Esophagus squamous epithelium (tissue), 5 donors: ENCODE data around the gene UBAC2. TPM values are rescaled to one million over a fixed set of nuclear protein-coding genes. Genes with fewer than 3 reads are reported as not detected.

Experiments used
- DNase-seq: peaks from one replicate; lab custom pipeline; 2025; lab: John Stamatoyannopoulos, UW
- H3K27ac ChIP-seq, 4 donors: fragments of 200-600 bp; sonication (generic); one replicate each; pipeline ENCODE4 v1.5.1; 2016 to 2019; ENCODE audit warnings: mild to moderate bottlenecking in 1 of 4
- H3K27me3 ChIP-seq, 4 donors: fragments of 200-600 bp; sonication (generic); 1 replicate in 3 of 4; 2 replicates in 1 of 4; pipeline versions ENCODE4 v1.5.1 to v1.6.0; 2017 to 2021; ENCODE audit warnings: antibody characterized with exemption in 1 of 4
- H3K36me3 ChIP-seq, 3 donors: fragments of 200-600 bp; sonication (generic); one replicate each; pipeline ENCODE4 v1.5.1; 2016 to 2019
- H3K4me1 ChIP-seq, 3 donors: fragments of 200-600 bp; sonication (generic); one replicate each; pipeline ENCODE4 v1.5.1; 2017 to 2019
- H3K4me3 ChIP-seq, 4 donors: fragments of 200-600 bp; sonication (generic); 1 replicate in 3 of 4; 2 replicates in 1 of 4; pipeline ENCODE4 v1.5.1; 2016 to 2019; ENCODE audit warnings: mild to moderate bottlenecking in 2 of 4, moderate library complexity in 1 of 4
- H3K9me3 ChIP-seq, 3 donors: fragments of 200-600 bp; sonication (generic); one replicate each; pipeline ENCODE4 v1.5.1; 2016 to 2019
- POLR2A ChIP-seq, 4 donors: fragments of 450-650 bp; IDR thresholded peaks; one replicate each; pipeline ENCODE4 v1.6.1; 2017; ENCODE audit warnings: antibody characterized with exemption in 4 of 4, mild to moderate bottlenecking in 4 of 4, moderate library complexity in 3 of 4
- WGBS, 2 donors: methylation state at CpG; one replicate each; pipeline ENCODE4 v1.1.5; 2018; 5-methylcytosine and 5-hydroxymethylcytosine counted together
- intact Hi-C: fragments of 100-400 bp; cut with DNase I; formaldehyde crosslinking; loops from one replicate; pipeline ENCODE4 v1.15.0; 2022
- total RNA-seq, 4 donors: library from RNA; depleted of rRNA; stranded (reverse); fragments of >200 nt; gene quantifications; one replicate each; pipeline ENCODE4 v1.1.0, GENCODE V29; 2016
- TF ChIP-seq, protein P1 (sequence below), 6 experiments: fragments of 450-650 bp in 4 of 6; fragments of 200-600 bp in 2 of 6; sonication (generic) in 2 of 6; IDR thresholded peaks; one replicate each; pipeline ENCODE4 v1.5.1; 2016 to 2019; ENCODE audit warnings: antibody characterized with exemption in 6 of 6, mild to moderate bottlenecking in 4 of 6, moderate library complexity in 4 of 6
- donor health status: DM: yes; HTN: yes; CAD: no.

The UBAC2 gene
- total RNA-seq, 4 donors from 2014 or later, result 60.8 to 84.6 (median 75.0) TPM

DNA sequence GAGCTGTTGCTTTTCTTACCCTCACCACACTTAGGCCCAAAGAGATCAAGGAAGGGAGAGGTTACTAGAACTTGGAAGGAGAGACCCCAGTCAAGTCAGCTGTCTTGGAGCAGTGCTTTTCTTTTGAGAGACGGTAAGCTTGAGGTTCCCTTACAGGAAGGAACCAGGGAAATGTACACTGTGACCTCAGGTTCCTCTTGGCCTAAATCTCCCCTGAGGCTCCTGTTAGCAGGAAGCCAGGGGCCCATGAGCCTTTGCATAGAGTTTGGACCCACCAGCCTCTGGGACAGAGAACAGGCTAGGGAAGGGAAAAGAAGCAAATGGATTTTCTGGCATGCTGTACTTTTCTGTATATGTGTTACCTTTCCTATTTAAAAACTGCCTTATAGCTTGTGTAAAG lies 63.4 kb downstream of the UBAC2 start:
- Histone ChIP-seq H3K27ac (no peak overlapping the region), H3K9me3 (no peaks in the 10 kb centered on the region), H3K27me3 (no peaks in the 10 kb centered on the region), H3K4me1 (peaks cover 0 to 10% (median 4%) of the 10 kb centered on the region in 3 donors), H3K36me3 (peaks cover 0 to 44% (median 4%) of the 10 kb centered on the region in 3 donors), H3K4me3 (no peak overlapping the region)
- intact Hi-C loops, result no loop called here
- no peak for DNase-seq
- WGBS, 2 donors, result 10 to 90% methylated on average over 1 of the region's 1 CpG
- TF ChIP-seq POLR2A (IDR thresholded peaks at IDR 0.05), result no peak
- TF ChIP-seq, protein P1, sequence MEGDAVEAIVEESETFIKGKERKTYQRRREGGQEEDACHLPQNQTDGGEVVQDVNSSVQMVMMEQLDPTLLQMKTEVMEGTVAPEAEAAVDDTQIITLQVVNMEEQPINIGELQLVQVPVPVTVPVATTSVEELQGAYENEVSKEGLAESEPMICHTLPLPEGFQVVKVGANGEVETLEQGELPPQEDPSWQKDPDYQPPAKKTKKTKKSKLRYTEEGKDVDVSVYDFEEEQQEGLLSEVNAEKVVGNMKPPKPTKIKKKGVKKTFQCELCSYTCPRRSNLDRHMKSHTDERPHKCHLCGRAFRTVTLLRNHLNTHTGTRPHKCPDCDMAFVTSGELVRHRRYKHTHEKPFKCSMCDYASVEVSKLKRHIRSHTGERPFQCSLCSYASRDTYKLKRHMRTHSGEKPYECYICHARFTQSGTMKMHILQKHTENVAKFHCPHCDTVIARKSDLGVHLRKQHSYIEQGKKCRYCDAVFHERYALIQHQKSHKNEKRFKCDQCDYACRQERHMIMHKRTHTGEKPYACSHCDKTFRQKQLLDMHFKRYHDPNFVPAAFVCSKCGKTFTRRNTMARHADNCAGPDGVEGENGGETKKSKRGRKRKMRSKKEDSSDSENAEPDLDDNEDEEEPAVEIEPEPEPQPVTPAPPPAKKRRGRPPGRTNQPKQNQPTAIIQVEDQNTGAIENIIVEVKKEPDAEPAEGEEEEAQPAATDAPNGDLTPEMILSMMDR (IDR thresholded peaks at IDR 0.05), result no peak

DNA sequence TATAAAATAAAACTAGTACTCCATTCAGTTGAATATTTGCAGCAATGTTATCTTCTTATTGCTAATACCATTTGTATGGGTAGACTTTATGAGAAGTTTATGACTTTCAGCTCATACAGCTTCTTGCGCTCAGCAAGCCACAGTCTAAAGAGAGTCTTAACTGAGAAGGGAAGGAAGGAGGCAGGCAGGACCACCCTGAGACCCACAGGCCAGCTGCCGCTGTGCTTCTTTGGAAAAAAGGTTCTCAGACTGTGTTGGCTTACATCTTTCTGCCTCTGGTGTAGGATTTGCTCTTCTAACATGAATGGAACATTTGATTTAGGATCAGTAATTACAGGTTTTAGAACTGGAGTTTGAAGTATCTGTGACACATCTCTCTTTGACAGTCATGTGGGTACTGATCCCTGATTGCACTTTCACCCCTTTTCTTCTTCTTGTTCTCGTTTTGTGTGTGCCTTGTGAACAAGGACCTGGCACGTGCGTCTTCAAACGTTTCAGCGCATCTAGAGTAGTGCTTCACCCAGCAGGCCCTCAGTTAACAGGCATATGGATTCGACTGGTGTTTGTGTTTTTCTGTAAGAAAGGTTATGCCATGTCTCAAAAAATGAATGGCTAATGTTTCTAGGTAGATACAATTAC lies 64.6 kb downstream of the UBAC2 start:
- Histone ChIP-seq H3K4me3 (no peak overlapping the region), H3K27me3 (no peaks in the 10 kb centered on the region), H3K27ac (no peak overlapping the region), H3K9me3 (no peaks in the 10 kb centered on the region), H3K36me3 (peaks cover 0 to 36% (median 4%) of the 10 kb centered on the region in 3 donors), H3K4me1 (peaks cover 0 to 10% (median 4%) of the 10 kb centered on the region in 3 donors)
- intact Hi-C loops, result loop anchor here (5.0 kb wide), 1 partner anchor 88 kb away; no protein-coding TSS in a partner anchor
- WGBS, 2 donors, result 72 to 77% methylated on average over 8 of the region's 8 CpGs
- TF ChIP-seq POLR2A (IDR thresholded peaks at IDR 0.05), result no peak
- TF ChIP-seq, protein P1 (IDR thresholded peaks at IDR 0.05), result no peak
- no peak for DNase-seq

DNA sequence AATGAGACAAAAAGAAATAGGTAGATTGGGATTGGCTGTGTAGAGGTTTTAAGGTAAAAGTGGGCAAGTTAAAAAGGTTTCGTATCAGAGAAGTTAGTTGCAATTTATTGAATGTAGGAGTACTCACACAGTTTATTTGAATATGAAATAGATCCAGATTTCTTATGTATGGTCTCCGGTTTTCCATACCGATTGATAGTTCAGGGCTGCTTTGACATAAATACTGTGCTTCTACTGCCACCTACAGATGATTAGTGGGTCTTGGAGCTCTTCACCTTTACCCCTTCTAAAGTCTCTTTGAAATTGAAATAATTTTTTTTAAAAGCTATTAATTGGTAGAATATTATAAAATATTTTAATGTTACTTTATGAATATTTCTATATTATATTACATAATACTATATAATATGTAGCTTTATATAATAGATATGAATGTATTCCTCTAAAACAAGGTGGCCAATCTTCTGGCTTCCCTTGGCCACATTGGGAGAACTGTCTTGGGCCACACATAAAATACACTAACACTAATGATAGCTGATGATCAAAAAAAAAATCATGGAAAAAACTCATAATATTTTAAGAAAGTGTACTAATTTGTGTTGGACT lies 65.3 kb downstream of the UBAC2 start:
- Histone ChIP-seq H3K36me3 (peaks cover 0 to 29% (median 4%) of the 10 kb centered on the region in 3 donors), H3K9me3 (no peaks in the 10 kb centered on the region), H3K4me1 (peaks cover 0 to 10% (median 4%) of the 10 kb centered on the region in 3 donors), H3K27ac (no peak overlapping the region), H3K4me3 (no peak overlapping the region), H3K27me3 (no peaks in the 10 kb centered on the region)
- 16 to 21% methylated on average over 3 of the region's 3 CpGs for WGBS, 2 donors
- intact Hi-C loops, result loop anchor here (5.0 kb wide), 1 partner anchor 89 kb away; no protein-coding TSS in a partner anchor
- DNase-seq, result no peak
- no peak for TF ChIP-seq POLR2A (IDR thresholded peaks at IDR 0.05)
- TF ChIP-seq, protein P1 (IDR thresholded peaks at IDR 0.05), result peak in 5 of 6 experiments; percentile 36 to 75 (median 60)

DNA sequence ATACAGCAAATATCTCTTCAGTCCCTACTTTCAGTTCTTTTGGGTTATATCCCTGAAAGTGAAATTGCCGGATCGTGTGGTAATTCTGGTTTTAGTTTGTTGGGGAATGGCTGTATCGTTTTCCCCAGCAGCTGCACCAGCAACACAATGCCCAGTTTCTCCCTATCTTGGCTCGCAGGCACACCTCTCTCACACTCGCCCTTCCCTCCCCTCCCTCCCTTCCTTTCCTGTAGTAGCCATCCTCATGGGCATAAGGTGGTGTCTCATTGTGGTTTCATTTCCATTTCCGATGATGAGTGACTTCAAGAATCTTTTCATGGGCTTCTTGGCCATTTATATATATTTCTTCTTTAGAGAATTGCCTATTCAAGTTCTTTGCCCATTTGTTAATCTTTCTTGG lies 66.2 kb downstream of the UBAC2 start:
- H3K36me3 ChIP-seq, result peaks cover 0 to 29% (median 4%) of the 10 kb centered on the region in 3 donors
- no peak for DNase-seq
- no peak overlapping the region for H3K4me3 ChIP-seq
- no peak overlapping the region for H3K27ac ChIP-seq
- no peak for TF ChIP-seq POLR2A (IDR thresholded peaks at IDR 0.05)
- TF ChIP-seq, protein P1 (IDR thresholded peaks at IDR 0.05), result no peak
- 72 to 85% methylated on average over 6 of the region's 6 CpGs for WGBS, 2 donors
- H3K9me3 ChIP-seq, result no peaks in the 10 kb centered on the region
- H3K4me1 ChIP-seq, result peaks cover 0 to 10% (median 4%) of the 10 kb centered on the region in 3 donors
- no peaks in the 10 kb centered on the region for H3K27me3 ChIP-seq
- intact Hi-C loops, result loop anchor here (5.0 kb wide), 1 partner anchor 90 kb away; no protein-coding TSS in a partner anchor

DNA sequence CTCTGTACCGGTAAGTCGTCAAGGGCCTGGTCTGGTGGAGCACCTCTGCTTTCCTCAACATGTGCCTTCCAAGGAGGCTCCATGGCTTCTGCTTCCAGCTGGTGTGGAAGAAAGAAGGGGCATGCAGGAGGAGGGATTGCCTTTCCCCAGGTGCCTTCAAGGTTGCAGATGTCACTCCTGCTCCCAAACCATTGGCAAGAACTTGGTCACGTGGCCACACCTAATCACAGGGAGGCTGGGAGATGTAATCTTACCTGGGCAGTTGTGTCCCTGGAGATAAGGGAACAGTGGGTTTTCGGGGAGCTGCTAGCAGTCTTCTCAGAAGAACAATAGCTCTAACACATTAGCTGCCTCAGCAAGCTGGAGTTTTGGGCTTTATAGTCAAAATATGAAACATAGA lies 67.3 kb downstream of the UBAC2 start:
- no peak for TF ChIP-seq POLR2A (IDR thresholded peaks at IDR 0.05)
- TF ChIP-seq, protein P1 (IDR thresholded peaks at IDR 0.05), result no peak
- Histone ChIP-seq H3K9me3 (peaks cover 0 to 7% (median 4%) of the 10 kb centered on the region in 3 donors), H3K27ac (no peak overlapping the region), H3K27me3 (no peaks in the 10 kb centered on the region), H3K4me1 (peaks cover 0 to 10% (median 4%) of the 10 kb centered on the region in 3 donors), H3K36me3 (peaks cover 0 to 37% (median 4%) of the 10 kb centered on the region in 3 donors), H3K4me3 (no peak overlapping the region)
- WGBS, 2 donors, result 85 to 93% methylated on average over 4 of the region's 4 CpGs
- no peak for DNase-seq
- intact Hi-C loops, result loop anchor here (5.0 kb wide), 1 partner anchor 91 kb away; no protein-coding TSS in a partner anchor
